LNCaP clone FGC (cell line): ENCODE measurements around the gene MAGI1.

Source experiments
- DNase-seq: peaks from one replicate; pipeline ENCODE4 v3.0.0-alpha.2; 2011; ENCODE audit warnings: low read depth
- H3K4me3 ChIP-seq: 2 replicates; pipeline ENCODE4 v1.5.1; 2011; ENCODE audit warnings: mild to moderate bottlenecking, low read depth, low read length, control low read depth
- TF ChIP-seq, protein P1 (sequence below): IDR thresholded peaks from 2 replicates; pipeline ENCODE4 v1.5.1; 2012; ENCODE audit warnings: mild to moderate bottlenecking; ENCODE audit not compliant: control insufficient read depth, insufficient read depth; ENCODE audit errors: extremely low read depth

Gene MAGI1

DNA sequence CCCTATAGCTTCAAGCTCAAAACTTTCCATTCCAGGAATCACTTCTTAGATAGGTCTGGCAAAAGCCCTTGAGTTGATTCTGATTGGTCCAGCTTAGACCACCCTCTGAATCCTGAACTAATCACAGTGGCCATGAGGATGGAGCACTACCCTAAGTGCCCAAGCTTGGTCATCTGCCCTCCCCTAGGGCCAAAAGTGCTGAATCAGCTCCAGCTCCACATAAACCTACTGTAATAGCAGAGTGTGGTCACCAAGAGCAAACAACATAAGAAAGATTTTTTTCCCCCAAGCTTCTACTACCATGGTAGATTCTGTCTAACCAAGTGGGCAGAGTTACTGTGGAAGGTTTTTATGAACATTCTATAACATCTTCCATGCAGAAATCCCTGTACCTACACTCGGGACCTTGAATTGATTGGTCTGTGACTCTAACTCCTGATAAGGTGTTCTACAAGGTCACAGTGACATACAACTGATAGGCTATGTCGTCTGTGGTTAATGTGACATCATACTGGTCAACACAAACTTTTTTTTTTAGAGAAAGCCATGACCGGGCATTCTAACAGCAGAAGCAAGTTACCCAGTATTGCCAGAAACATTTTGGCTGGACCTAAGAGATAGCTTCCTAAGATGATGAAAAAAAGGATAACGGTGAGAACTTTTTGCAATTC lies 320.9 kb downstream of the MAGI1 start:
- TF ChIP-seq, protein P1, sequence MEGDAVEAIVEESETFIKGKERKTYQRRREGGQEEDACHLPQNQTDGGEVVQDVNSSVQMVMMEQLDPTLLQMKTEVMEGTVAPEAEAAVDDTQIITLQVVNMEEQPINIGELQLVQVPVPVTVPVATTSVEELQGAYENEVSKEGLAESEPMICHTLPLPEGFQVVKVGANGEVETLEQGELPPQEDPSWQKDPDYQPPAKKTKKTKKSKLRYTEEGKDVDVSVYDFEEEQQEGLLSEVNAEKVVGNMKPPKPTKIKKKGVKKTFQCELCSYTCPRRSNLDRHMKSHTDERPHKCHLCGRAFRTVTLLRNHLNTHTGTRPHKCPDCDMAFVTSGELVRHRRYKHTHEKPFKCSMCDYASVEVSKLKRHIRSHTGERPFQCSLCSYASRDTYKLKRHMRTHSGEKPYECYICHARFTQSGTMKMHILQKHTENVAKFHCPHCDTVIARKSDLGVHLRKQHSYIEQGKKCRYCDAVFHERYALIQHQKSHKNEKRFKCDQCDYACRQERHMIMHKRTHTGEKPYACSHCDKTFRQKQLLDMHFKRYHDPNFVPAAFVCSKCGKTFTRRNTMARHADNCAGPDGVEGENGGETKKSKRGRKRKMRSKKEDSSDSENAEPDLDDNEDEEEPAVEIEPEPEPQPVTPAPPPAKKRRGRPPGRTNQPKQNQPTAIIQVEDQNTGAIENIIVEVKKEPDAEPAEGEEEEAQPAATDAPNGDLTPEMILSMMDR, result no peak
- no peak for DNase-seq
- no peak overlapping the region for H3K4me3 ChIP-seq

DNA sequence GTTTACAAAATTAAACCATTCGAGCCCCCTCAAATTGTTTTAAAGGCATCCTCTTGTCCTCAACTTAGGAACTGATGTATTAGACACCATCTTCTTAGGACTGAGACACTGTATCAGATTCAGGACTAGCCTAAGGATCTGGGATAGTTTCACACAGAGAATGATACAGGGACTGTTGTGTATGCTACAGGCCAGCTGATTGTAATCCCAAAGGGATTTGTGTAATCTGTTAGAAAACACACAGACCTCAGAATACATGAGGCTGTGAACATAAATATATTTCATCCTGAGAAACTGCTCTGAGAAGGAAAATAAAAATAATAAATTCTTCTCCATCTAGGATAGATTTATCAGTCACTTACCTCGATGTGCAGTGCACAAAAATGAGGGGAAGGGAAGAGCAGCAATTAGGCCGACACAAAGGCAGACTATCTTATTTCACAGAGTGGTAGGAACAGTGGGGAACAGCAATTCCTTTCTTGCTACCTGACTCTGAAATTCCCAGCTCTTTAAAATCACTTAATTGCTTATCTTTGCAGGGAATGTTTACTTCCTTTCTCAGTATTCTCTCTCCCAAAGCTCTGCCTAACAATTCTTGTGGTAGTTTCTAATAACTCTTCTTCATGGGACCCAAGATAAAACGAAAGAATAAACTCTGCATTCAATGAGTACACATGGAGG lies 322.5 kb downstream of the MAGI1 start:
- no peak overlapping the region for H3K4me3 ChIP-seq
- TF ChIP-seq, protein P1, result no peak
- DNase-seq, result no peak

DNA sequence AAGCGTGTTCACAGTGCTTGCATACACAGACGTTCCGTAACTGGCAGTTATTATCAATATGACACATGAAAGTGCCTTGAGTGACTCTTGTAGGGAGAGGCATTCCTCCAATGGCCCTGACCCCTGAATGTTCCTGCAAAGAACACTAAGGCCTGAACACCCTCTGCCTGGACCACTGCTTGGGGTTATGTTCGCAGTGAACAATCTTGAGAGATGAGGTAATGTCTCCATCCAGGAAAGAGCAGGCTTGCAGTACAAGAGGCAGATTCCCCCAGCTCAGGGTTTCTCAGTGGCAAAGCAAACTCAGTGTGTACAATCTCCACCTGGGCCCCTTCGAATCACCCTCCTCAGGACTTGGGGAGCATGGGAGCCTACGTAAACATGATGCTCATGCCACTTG lies 324.6 kb downstream of the MAGI1 start:
- DNase-seq, result no peak
- TF ChIP-seq, protein P1, result no peak
- no peak overlapping the region for H3K4me3 ChIP-seq

DNA sequence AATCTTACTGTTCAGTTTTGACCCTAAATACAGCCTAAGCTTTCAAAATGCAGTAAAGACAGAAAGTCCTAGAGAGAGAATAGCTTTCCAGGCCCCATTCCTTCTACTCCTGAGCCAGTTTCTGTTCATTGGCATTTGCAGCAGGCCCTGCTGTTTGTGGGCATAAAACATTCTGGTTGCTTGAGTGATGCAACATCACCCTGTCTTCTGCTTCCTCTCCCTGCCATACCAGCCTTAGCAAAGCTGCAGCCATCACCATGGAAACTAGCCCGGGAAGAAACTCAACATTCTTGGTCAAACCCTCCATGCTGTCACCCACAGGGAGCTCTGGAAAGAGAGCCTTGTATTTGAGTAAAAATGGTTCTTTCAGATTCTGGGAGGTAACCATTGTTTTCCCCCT lies 325.7 kb downstream of the MAGI1 start:
- H3K4me3 ChIP-seq, result no peak overlapping the region
- DNase-seq, result no peak
- TF ChIP-seq, protein P1, result no peak

DNA sequence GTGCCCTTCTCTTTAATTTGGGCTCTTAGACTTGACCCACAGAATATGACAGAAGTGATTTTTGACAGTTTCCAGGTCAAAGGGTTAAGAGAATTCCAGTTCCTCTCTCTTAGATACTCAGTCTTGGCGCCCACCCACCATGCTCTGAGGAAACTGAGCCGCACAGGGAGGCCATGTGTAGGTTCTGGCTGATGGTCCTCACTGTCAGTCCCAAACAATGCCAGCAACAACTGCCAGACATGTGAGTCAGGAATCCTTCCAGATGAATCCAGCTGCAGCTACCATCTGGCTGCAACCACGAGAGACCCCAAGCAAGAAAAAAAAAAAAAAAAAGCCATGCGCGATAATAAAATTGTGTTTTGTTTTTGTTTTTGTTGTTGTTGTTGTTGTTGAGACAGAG lies 326.6 kb downstream of the MAGI1 start:
- TF ChIP-seq, protein P1, result no peak
- H3K4me3 ChIP-seq, result no peak overlapping the region
- no peak for DNase-seq

DNA sequence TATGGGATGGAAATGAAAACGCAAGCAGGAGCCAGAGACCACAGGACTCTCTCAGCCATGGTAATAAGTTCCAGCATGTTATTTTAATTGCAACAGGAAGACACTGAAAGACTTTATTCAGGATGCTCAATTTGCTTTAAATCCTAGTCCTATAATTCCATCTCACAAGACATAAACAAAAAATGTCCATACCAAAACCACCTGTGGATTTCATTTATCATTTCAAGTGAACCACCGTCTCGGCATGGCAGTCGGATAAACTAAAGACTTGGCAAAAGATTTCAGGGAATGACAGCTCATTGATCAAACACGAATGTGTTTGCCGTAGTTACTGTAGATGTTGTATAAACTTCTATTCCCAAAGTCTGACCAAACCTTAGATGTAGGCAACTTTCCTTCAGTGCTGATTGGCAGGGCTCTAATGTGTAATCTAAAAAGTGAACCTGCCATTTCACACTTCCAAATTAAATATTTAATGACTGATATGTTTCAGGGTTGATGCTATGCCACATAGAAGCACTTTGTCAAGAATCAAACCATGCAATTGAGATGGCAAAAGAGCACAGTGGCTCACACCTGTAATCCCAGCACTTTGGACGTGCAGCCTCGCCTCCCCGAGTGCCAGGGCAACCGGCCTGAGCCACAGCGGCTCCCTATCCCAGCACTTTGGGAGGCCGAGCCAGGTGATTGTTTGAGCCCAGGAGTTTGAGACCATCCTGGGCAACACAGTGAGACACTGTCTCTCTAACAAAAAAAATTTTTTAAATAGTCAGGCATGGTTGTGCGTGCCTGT lies 331.7 kb downstream of the MAGI1 start:
- DNase-seq, result no peak
- TF ChIP-seq, protein P1, result no peak
- no peak overlapping the region for H3K4me3 ChIP-seq
